Panc1 (cell line): ENCODE results near the gene SLC9A8. TPM values are rescaled to one million over a fixed set of nuclear protein-coding genes. Genes with fewer than 3 reads are reported as not detected.
A peak's percentile ranks its signal among the peaks of the same experiment; 100 is the strongest.

Source experiments
- ATAC-seq: fragments of 200-7000 bp; cut with Tn5 transposase; 2 replicates; pipeline ENCODE4 v1.9.1; 2020; ENCODE audit warnings: mild to moderate bottlenecking, moderate library complexity
- BruUV-seq: library from RNA; stranded (reverse); fragments of 400-500 nt; replicated peaks from 2 replicates; lab custom pipeline; 2021; lab: Mats Ljungman, UMichigan
- CTCF ChIA-PET: fragments of 300-600 bp; sonication (Branson Sonifier 250); formaldehyde crosslinking; loops from one replicate; lab custom pipeline; 2022; ENCODE audit warnings: antibody characterized with exemption; lab: Charles Lee
- POLR2A ChIA-PET: fragments of 300-600 bp; sonication (Branson Sonifier 250); formaldehyde crosslinking; loops from one replicate; lab custom pipeline; 2022; ENCODE audit warnings: antibody characterized with exemption; lab: Charles Lee
- DNase-seq: peaks from one replicate; pipeline ENCODE4 v3.0.0-alpha.2; 2010; ENCODE audit warnings: low read depth, low spot score
- H3K27ac ChIP-seq: 2 replicates; pipeline ENCODE4 v1.5.1; 2011; ENCODE audit warnings: mild to moderate bottlenecking, low read length, inconsistent platforms
- H3K27me3 ChIP-seq: fragments of 200-500 bp; sonication (Bioruptor generic); 2 replicates; pipeline ENCODE4 v1.6.0; 2014; ENCODE audit warnings: low read length, inconsistent platforms; ENCODE audit not compliant: control insufficient read depth, insufficient read depth
- H3K36me3 ChIP-seq: fragments of 200-500 bp; sonication (Bioruptor generic); 2 replicates; pipeline ENCODE4 v1.5.1; 2014; ENCODE audit warnings: inconsistent platforms, mild to moderate bottlenecking, low read length, moderate library complexity; ENCODE audit not compliant: control insufficient read depth, insufficient read depth
- H3K4me1 ChIP-seq: 2 replicates; pipeline ENCODE4 v1.5.1; 2011; ENCODE audit warnings: inconsistent platforms, mild to moderate bottlenecking, low read length, moderate library complexity; ENCODE audit not compliant: control insufficient read depth, insufficient read depth
- H3K4me3 ChIP-seq, 2 experiments: 2 replicates each; pipeline ENCODE4 v1.5.1; 2011 to 2012; ENCODE audit warnings: low read depth in 2 of 2, low read length in 2 of 2, mild to moderate bottlenecking in 2 of 2, inconsistent platforms in 1 of 2, moderate library complexity in 1 of 2
- H3K9me3 ChIP-seq: fragments of 200-500 bp; sonication (Bioruptor generic); 2 replicates; pipeline ENCODE4 v1.5.1; 2014; ENCODE audit warnings: low read depth, mild to moderate bottlenecking, inconsistent platforms, low read length, moderate library complexity; ENCODE audit not compliant: control insufficient read depth, insufficient read depth
- CTCF ChIP-seq: fragments of 450-650 bp; IDR thresholded peaks from 2 replicates; pipeline ENCODE4 v1.5.1; 2017; ENCODE audit warnings: mild to moderate bottlenecking
- POLR2AphosphoS5 ChIP-seq: IDR thresholded peaks from 2 replicates; pipeline ENCODE4 v1.6.1; 2012; ENCODE audit warnings: mild to moderate bottlenecking, low read depth, low read length, moderate library complexity
- REST ChIP-seq, 2 experiments: IDR thresholded peaks; 2 replicates each; pipeline ENCODE4 v1.6.1; 2011 to 2012; ENCODE audit warnings: low read depth in 2 of 2, control low read depth in 1 of 2, low read length in 1 of 2, mild to moderate bottlenecking in 1 of 2, moderate library complexity in 1 of 2; ENCODE audit not compliant: insufficient read depth in 1 of 2
- SIN3A ChIP-seq: IDR thresholded peaks from 2 replicates; pipeline ENCODE4 v1.6.1; 2012; ENCODE audit warnings: low read depth, mild to moderate bottlenecking, low read length, moderate library complexity, borderline replicate concordance; ENCODE audit not compliant: insufficient read depth
- TCF7L2 ChIP-seq: IDR thresholded peaks from 2 replicates; pipeline ENCODE4 v1.6.1; 2011; ENCODE audit warnings: mild to moderate bottlenecking, low read depth, low read length, inconsistent platforms
- in situ Hi-C: cut with HindIII; loops from 2 replicates; pipeline ENCODE4 v1.10.0; 2016; ENCODE audit warnings: low sequenced_read_pairs, low pct_unique_long_range_greater_than_20kb
- intact Hi-C: fragments of 100-400 bp; cut with micrococcal nuclease; formaldehyde crosslinking; loops from one replicate; pipeline ENCODE4 v1.10.0; 2022; ENCODE audit not compliant: unreplicated experiment
- total RNA-seq: library from RNA; stranded (reverse); gene quantifications from one replicate; pipeline ENCODE4 v1.2.1, GENCODE V29; 2021; ENCODE audit not compliant: unreplicated experiment

SLC9A8 gene
- total RNA-seq, 1 experiment from 2014 or later, result 6.7 TPM

- no TSS peak for BruUV-seq
- POLR2A ChIA-PET, result no interaction called here
- ATAC-seq, result no peak
These were observed 97.7 kb downstream of the SLC9A8 start for GRCh38 chr20:49910340-49910706.

GRCh38 chr20:49913399-49914047, 100.9 kb downstream of the SLC9A8 start:
- DNase-seq, result no peak
- peaks cover 15% of the 10 kb centered on the region for H3K4me1 ChIP-seq
- H3K36me3 ChIP-seq, result peaks cover 3% of the 10 kb centered on the region; the same call in 1 of the 2 replicates
- peak overlapping the region in 1 of 2 experiments; percentile 76; a peak in 3 of 4 replicates for H3K4me3 ChIP-seq
- CTCF ChIA-PET, result interaction anchor here (0.9 kb wide), 1 partner anchor 241 kb away, joined by 3 read pairs; no protein-coding TSS in a partner anchor
- ATAC-seq, result no peak
- H3K9me3 ChIP-seq, result no peaks in the 10 kb centered on the region
- H3K27ac ChIP-seq, result no peak overlapping the region
- TF ChIP-seq TCF7L2 (no peak), REST (IDR thresholded peaks at IDR 0.05; ENCODE audit: insufficient read depth in 1 of 2, low read depth in 2 of 2, low read length in 1 of 2) (0 out of 4 replicates have a peak, but pooled peaks of 1 of the 2 experiments have one; percentile 23), SIN3A (no peak)
- intact Hi-C loops, result no loop called here
- H3K27me3 ChIP-seq, result no peaks in the 10 kb centered on the region
- TSS peak; percentile 65 for BruUV-seq
- POLR2A ChIA-PET, result interaction anchor here (0.7 kb wide), 2 partner anchors 92 to 181 kb away, joined by 3 to 5 read pairs; no protein-coding TSS in a partner anchor
- in situ Hi-C loops, result no loop called here

More at GRCh38 chr20:49910340-49910706, 97.7 kb downstream of the SLC9A8 start:
- H3K4me1 ChIP-seq, result peaks cover 9% of the 10 kb centered on the region
- no peak overlapping the region for H3K27ac ChIP-seq
- in situ Hi-C loops (no loop called here), intact Hi-C loops (no loop called here)
- H3K9me3 ChIP-seq, result no peaks in the 10 kb centered on the region
- TF ChIP-seq CTCF (no peak), POLR2AphosphoS5 (no peak), SIN3A (no peak), REST (IDR thresholded peaks at IDR 0.05; ENCODE audit: insufficient read depth in 1 of 2, low read depth in 2 of 2, low read length in 1 of 2) (no peak), TCF7L2 (no peak)
- no peaks in the 10 kb centered on the region for H3K27me3 ChIP-seq
- CTCF ChIA-PET, result no interaction called here
- H3K36me3 ChIP-seq, result peaks cover 4% of the 10 kb centered on the region; the same call in 1 of the 2 replicates
- no peak for DNase-seq
- H3K4me3 ChIP-seq, result no peak overlapping the region
